Astrocyte (in vitro differentiated cells and primary cell): ENCODE data around the gene RXFP1. TPM values are rescaled to one million over a fixed set of nuclear protein-coding genes. Genes with fewer than 3 reads are reported as not detected.

ENCODE experiments used
- DNase-seq: peaks from one replicate; pipeline ENCODE4 v3.0.0-alpha.2; 2010; ENCODE audit warnings: low read depth
- FAIRE-seq: peaks from 2 replicates; lab custom pipeline; 2011; peaks lifted over from hg19 to GRCh38; lab: Jason Lieb, UNC
- H2AFZ ChIP-seq: 2 replicates; pipeline ENCODE4 v1.6.0; 2012; ENCODE audit warnings: low read depth, low read length, inconsistent platforms
- H3K27ac ChIP-seq: 2 replicates; pipeline ENCODE4 v1.5.1; 2011; ENCODE audit warnings: low read depth, low read length, inconsistent platforms
- H3K27me3 ChIP-seq: 2 replicates; pipeline ENCODE4 v1.6.0; 2011; ENCODE audit warnings: low read length, inconsistent platforms; ENCODE audit not compliant: insufficient read depth
- H3K36me3 ChIP-seq: 2 replicates; pipeline ENCODE4 v1.5.1; 2011; ENCODE audit warnings: low read length, inconsistent platforms; ENCODE audit not compliant: insufficient read depth
- H3K4me1 ChIP-seq: 2 replicates; pipeline ENCODE4 v1.5.1; 2011; ENCODE audit warnings: low read length, inconsistent platforms; ENCODE audit not compliant: insufficient read depth
- H3K4me2 ChIP-seq: 2 replicates; pipeline ENCODE4 v1.6.0; 2012; ENCODE audit warnings: low read length, inconsistent platforms
- H3K4me3 ChIP-seq: 2 replicates; pipeline ENCODE4 v1.5.1; 2011; ENCODE audit warnings: low read depth, mild to moderate bottlenecking, low read length, inconsistent platforms; ENCODE audit not compliant: insufficient read depth
- H3K79me2 ChIP-seq: 2 replicates; pipeline ENCODE4 v1.6.0; 2012; ENCODE audit warnings: mild to moderate bottlenecking, low read length, inconsistent platforms; ENCODE audit not compliant: insufficient read depth
- H3K9ac ChIP-seq: 2 replicates; pipeline ENCODE4 v1.6.0; 2012; ENCODE audit warnings: mild to moderate bottlenecking, low read length, inconsistent platforms
- H3K9me3 ChIP-seq: 2 replicates; pipeline ENCODE4 v1.5.1; 2012; ENCODE audit warnings: low read depth, mild to moderate bottlenecking, low read length, inconsistent platforms; ENCODE audit not compliant: insufficient read depth
- H4K20me1 ChIP-seq: 2 replicates; pipeline ENCODE4 v1.6.0; 2012; ENCODE audit warnings: low read length, inconsistent platforms; ENCODE audit not compliant: insufficient read depth
- H3K27ac Mint-ChIP-seq: one replicate; pipeline ENCODE4 v1.8.0; 2021; ENCODE audit warnings: mild to moderate bottlenecking, mixed read lengths; ENCODE audit not compliant: unreplicated experiment
- H3K27me3 Mint-ChIP-seq: one replicate; pipeline ENCODE4 v1.8.0; 2021; ENCODE audit warnings: low read depth, mixed read lengths; ENCODE audit not compliant: unreplicated experiment
- H3K36me3 Mint-ChIP-seq: one replicate; pipeline ENCODE4 v1.8.0; 2021; ENCODE audit warnings: low read depth, mixed read lengths; ENCODE audit not compliant: unreplicated experiment
- H3K4me1 Mint-ChIP-seq: one replicate; pipeline ENCODE4 v1.8.0; 2021; ENCODE audit warnings: low read depth, mixed read lengths; ENCODE audit not compliant: unreplicated experiment
- H3K4me3 Mint-ChIP-seq: one replicate; pipeline ENCODE4 v1.8.0; 2021; ENCODE audit warnings: mild to moderate bottlenecking, moderate library complexity, mixed read lengths; ENCODE audit not compliant: unreplicated experiment
- H3K9me3 Mint-ChIP-seq: one replicate; pipeline ENCODE4 v1.8.0; 2021; ENCODE audit warnings: mild to moderate bottlenecking, mixed read lengths; ENCODE audit not compliant: unreplicated experiment
- EZH2 ChIP-seq: IDR thresholded peaks from 2 replicates; pipeline ENCODE4 v1.6.1; 2012; ENCODE audit warnings: mild to moderate bottlenecking, low read length, inconsistent platforms; ENCODE audit not compliant: insufficient read depth
- total RNA-seq: library from RNA; stranded (reverse); gene quantifications from 2 replicates; pipeline ENCODE4 v1.2.1, GENCODE V29; 2021
- TF ChIP-seq, protein P1 (sequence below): IDR thresholded peaks from 2 replicates; pipeline ENCODE4 v1.5.1; 2011; ENCODE audit warnings: low read depth, mild to moderate bottlenecking, inconsistent platforms, low read length, moderate library complexity; ENCODE audit not compliant: insufficient read depth

The RXFP1 gene
- total RNA-seq, 1 donor from 2014 or later, result 0.14 TPM

DNA sequence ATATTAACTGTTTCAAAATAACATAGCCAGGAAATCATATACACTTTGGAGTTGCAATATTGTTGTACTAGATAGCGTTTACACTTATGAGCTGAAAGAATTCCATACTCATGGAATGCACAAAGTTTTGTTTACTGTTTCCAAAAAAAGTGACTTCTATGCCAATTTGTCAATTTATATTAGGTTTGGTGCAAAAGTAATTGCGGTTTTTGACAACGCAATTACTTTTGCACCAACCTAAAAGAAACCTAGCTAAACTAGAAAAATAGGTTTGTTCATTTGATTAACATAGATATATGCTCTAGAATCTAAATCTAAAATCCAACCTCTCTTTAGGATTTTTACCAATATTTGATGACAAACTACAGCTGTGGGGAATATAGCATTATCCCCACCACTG lies 15.2 kb downstream of the RXFP1 start:
- Histone ChIP-seq H4K20me1 (no peaks in the 10 kb centered on the region), H3K27me3 (no peaks in the 10 kb centered on the region), H3K79me2 (no peaks in the 10 kb centered on the region), H3K9ac (no peak overlapping the region), H3K4me3 (no peak overlapping the region), H3K4me1 (no peaks in the 10 kb centered on the region), H3K9me3 (no peaks in the 10 kb centered on the region), H3K27ac (no peak overlapping the region), H3K4me2 (no peak overlapping the region), H2AFZ (no peak overlapping the region), H3K36me3 (no peaks in the 10 kb centered on the region)
- H3K9me3 Mint-ChIP-seq, result no peaks in the 10 kb centered on the region
- no peaks in the 10 kb centered on the region for H3K27me3 Mint-ChIP-seq
- H3K27ac Mint-ChIP-seq, result no peak overlapping the region
- no peak for DNase-seq
- no peak overlapping the region for H3K4me3 Mint-ChIP-seq
- no peaks in the 10 kb centered on the region for H3K36me3 Mint-ChIP-seq
- TF ChIP-seq EZH2, result no peak
- TF ChIP-seq, protein P1, sequence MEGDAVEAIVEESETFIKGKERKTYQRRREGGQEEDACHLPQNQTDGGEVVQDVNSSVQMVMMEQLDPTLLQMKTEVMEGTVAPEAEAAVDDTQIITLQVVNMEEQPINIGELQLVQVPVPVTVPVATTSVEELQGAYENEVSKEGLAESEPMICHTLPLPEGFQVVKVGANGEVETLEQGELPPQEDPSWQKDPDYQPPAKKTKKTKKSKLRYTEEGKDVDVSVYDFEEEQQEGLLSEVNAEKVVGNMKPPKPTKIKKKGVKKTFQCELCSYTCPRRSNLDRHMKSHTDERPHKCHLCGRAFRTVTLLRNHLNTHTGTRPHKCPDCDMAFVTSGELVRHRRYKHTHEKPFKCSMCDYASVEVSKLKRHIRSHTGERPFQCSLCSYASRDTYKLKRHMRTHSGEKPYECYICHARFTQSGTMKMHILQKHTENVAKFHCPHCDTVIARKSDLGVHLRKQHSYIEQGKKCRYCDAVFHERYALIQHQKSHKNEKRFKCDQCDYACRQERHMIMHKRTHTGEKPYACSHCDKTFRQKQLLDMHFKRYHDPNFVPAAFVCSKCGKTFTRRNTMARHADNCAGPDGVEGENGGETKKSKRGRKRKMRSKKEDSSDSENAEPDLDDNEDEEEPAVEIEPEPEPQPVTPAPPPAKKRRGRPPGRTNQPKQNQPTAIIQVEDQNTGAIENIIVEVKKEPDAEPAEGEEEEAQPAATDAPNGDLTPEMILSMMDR, result no peak
- H3K4me1 Mint-ChIP-seq, result peaks cover 32% of the 10 kb centered on the region
- no peak for FAIRE-seq

DNA sequence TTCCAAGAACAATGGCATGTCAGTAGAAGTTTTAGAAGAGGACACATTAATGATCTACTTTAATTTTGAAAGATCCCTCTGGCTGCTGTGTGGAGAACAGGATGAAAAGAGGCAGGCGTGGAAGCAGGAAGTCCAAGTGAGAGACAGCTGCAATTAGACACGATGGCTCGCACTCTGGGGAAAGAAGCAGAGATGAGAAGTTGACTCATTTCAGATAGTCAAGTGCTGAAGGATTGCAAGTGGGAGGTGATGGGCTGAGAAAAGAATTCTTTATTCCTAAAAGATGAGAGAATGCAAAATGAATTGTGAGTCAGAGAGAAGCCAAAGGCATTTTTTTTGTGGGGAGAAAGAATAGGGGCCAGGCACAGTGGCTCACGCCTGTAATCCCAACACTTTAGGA lies 16.5 kb downstream of the RXFP1 start:
- no peaks in the 10 kb centered on the region for H3K36me3 Mint-ChIP-seq
- no peak overlapping the region for H3K9ac ChIP-seq
- no peaks in the 10 kb centered on the region for H3K79me2 ChIP-seq
- H3K4me3 Mint-ChIP-seq, result no peak overlapping the region
- no peaks in the 10 kb centered on the region for H3K27me3 ChIP-seq
- no peaks in the 10 kb centered on the region for H3K4me1 ChIP-seq
- no peaks in the 10 kb centered on the region for H3K36me3 ChIP-seq
- no peaks in the 10 kb centered on the region for H3K9me3 ChIP-seq
- peak; percentile 87 for DNase-seq
- peak overlapping the region; percentile 50 for H3K27ac Mint-ChIP-seq
- no peak for FAIRE-seq
- peak overlapping the region; percentile 13 for H3K27ac ChIP-seq
- H3K4me2 ChIP-seq, result peak overlapping the region; percentile 17
- peaks cover 35% of the 10 kb centered on the region for H3K4me1 Mint-ChIP-seq
- no peak for TF ChIP-seq EZH2
- H2AFZ ChIP-seq, result no peak overlapping the region
- H3K4me3 ChIP-seq, result no peak overlapping the region
- no peaks in the 10 kb centered on the region for H4K20me1 ChIP-seq
- H3K9me3 Mint-ChIP-seq, result no peaks in the 10 kb centered on the region
- H3K27me3 Mint-ChIP-seq, result no peaks in the 10 kb centered on the region

DNA sequence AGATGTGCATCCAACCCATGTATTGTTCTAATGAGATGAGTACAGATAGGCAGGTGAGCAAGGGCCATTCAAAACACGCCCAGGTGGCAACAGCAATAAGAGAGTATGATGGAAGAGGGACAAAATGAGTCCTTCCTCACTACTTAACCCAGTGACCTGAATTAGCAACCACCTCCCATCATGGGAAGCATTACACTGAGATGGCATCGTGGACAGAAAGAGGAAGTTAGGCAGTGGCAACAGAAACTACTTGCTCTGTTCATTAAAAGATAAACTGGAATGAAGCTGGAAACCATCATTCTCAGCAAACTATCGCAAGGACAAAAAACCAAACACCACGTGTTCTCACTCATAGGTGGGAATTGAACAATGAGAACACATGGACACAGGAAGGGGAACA lies 17.2 kb downstream of the RXFP1 start:
- no peak overlapping the region for H3K4me2 ChIP-seq
- no peaks in the 10 kb centered on the region for H4K20me1 ChIP-seq
- no peaks in the 10 kb centered on the region for H3K9me3 ChIP-seq
- no peak overlapping the region for H2AFZ ChIP-seq
- H3K4me3 ChIP-seq, result no peak overlapping the region
- DNase-seq, result no peak
- no peaks in the 10 kb centered on the region for H3K4me1 ChIP-seq
- Mint-ChIP-seq H3K27me3 (no peaks in the 10 kb centered on the region), H3K4me3 (no peak overlapping the region), H3K4me1 (peaks cover 35% of the 10 kb centered on the region), H3K27ac (no peak overlapping the region), H3K36me3 (no peaks in the 10 kb centered on the region), H3K9me3 (no peaks in the 10 kb centered on the region)
- H3K9ac ChIP-seq, result no peak overlapping the region
- H3K36me3 ChIP-seq, result no peaks in the 10 kb centered on the region
- H3K27me3 ChIP-seq, result no peaks in the 10 kb centered on the region
- FAIRE-seq, result no peak
- H3K79me2 ChIP-seq, result no peaks in the 10 kb centered on the region
- H3K27ac ChIP-seq, result no peak overlapping the region
- TF ChIP-seq, protein P1, result no peak
- TF ChIP-seq EZH2, result no peak
